GM21423 (cell line): ENCODE results near the gene LMBR1L.
"Not testable (repeated sequence)": the region's sequence is repeated elsewhere in the genome, so short reads cannot be mapped to it uniquely, and the experiment has no call there.

Experiments used
- ATAC-seq: cut with Tn5 transposase; IDR thresholded peaks from one replicate; pipeline ENCODE4 v1.9.1; 2021; ENCODE audit warnings: mild to moderate bottlenecking, moderate library complexity; ENCODE audit not compliant: unreplicated experiment

The LMBR1L gene

GRCh38 chr12:49110464-49111155, at the start of gene LMBR1L:
LMBR1L (minus strand) TSS chr12:49110847; CDS start chr12:49110555, 292 bp downstream.
- ATAC-seq, result peak; percentile 98

GRCh38 chr12:49160399-49160798, 49.8 kb upstream of the LMBR1L start:
- ATAC-seq, result no peak

GRCh38 chr12:49154221-49154620, 43.6 kb upstream of the LMBR1L start:
- no peak for ATAC-seq

GRCh38 chr12:49147384-49147783, 36.7 kb upstream of the LMBR1L start:
- no peak for ATAC-seq

DNA sequence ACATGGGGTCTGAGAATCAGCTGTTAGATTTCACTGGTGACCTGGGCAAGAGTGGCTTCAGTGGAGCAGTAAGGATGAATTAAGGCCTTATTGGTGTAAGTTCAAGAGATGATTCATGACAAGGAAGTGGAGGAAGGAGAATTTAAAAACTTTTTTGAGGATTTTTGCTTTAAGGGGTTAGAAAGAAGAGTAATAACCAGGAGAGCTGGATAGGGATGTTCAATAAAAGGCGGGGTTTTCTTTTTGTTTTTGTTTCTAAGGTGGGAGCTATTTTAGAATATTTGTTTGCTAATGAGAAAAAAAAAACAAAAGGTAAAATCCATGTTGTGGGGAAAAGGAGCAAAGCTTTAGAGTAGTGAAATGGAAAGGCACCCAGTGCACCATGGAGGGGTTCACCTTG, 35.8 kb upstream of the LMBR1L start:
- no peak for ATAC-seq

- ATAC-seq, result no peak
Observed at GRCh38 chr12:49144384-49144783, 33.7 kb upstream of the LMBR1L start.

- ATAC-seq, result no peak
Observed at GRCh38 chr12:49138999-49139398, 28.4 kb upstream of the LMBR1L start.

GRCh38 chr12:49138587-49138986, 27.9 kb upstream of the LMBR1L start:
- ATAC-seq, result no peak

GRCh38 chr12:49137476-49137875, 26.8 kb upstream of the LMBR1L start:
- no peak for ATAC-seq

DNA sequence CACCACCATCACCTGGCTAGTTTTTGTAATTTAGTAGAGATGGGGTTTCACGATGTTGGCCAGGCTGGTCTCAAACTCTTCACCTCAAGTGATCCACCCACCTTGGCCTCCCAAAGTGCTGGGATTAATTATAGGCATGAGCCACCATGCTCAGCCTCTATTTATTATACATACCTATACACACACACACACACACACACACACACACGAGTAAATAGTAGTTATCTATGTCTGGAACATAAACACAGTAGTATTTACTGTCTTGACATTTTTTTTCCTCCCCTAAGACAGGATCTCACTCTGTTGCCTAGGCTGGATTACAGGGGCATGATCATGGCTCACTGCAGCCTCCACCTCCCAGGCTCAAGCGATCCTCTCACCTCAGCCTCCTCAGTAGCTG, 26.4 kb upstream of the LMBR1L start:
- ATAC-seq, result not testable (repeated sequence)

DNA sequence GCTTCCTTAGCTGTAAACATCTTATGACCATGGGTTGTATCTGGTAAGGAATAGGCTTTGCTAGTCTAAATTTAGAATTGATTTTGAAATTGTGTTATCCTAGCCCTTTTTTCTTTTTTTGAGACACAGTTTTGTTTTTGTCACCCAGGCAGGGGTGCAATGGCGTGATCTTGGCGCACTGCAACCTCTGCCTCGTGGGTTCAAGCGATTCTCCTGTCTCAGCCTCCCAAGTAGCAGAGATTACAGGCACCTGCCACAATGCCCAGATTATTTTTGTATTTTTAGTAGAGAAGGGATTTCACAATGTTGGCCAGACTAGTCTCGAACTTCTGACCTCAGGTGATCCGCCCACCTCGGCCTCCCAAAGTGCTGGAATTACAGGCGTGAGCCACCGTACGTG, 22.9 kb upstream of the LMBR1L start:
- ATAC-seq, result no peak

DNA sequence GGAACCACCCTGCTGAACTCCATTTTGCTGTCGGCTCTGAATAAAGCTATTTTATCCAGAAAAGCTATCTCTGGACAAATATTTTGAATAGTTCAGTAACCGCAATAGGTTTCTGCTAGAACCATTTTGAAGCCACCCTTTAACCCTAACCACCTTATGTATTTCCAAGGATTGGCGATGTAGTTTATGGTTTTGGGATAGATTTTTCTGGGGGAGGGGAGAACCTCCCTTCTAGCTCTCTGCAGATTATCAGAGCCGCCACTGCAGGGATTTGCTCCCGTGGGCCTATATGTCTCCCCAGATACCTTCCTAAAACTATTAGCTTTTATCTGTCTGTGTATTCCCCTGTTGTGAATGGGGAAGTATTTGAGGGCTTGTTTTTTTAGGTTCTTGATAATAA, 22.4 kb upstream of the LMBR1L start:
- ATAC-seq, result no peak

GRCh38 chr12:49131894-49132461, 21.3 kb upstream of the LMBR1L start:
- ATAC-seq, result peak; percentile 4

- ATAC-seq, result peak; percentile 74
Observed at GRCh38 chr12:49131051-49131893, 20.6 kb upstream of the LMBR1L start, which contains the start of gene TUBA1B. TUBA1B (minus strand) TSS chr12:49131395; CDS start chr12:49131300, 95 bp downstream.

- peak; percentile 53 for ATAC-seq
Observed at GRCh38 chr12:49130151-49131050, 19.8 kb upstream of the LMBR1L start.

GRCh38 chr12:49129332-49130150, 18.9 kb upstream of the LMBR1L start:
- ATAC-seq, result no peak

DNA sequence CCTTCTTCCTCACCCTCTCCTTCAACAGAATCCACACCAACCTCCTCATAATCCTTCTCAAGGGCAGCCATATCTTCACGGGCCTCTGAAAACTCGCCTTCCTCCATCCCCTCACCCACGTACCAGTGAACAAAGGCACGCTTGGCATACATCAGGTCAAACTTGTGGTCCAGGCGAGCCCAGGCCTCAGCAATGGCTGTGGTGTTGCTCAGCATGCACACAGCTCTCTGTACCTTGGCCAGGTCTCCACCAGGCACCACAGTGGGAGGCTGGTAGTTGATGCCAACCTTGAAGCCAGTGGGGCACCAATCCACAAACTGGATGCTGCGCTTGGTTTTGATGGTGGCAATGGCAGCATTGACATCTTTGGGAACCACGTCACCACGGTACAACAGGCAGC, 17.3 kb upstream of the LMBR1L start:
- not testable (repeated sequence) for ATAC-seq

- ATAC-seq, result no peak
Observed at GRCh38 chr12:49126852-49127763, 16.5 kb upstream of the LMBR1L start.
